Panc1 (cell line): ENCODE data around the gene DNM3. TPM values are rescaled to one million over a fixed set of nuclear protein-coding genes. Genes with fewer than 3 reads are reported as not detected.

Source experiments
- ATAC-seq: fragments of 200-7000 bp; cut with Tn5 transposase; 2 replicates; pipeline ENCODE4 v1.9.1; 2020; ENCODE audit warnings: mild to moderate bottlenecking, moderate library complexity
- BruUV-seq: library from RNA; stranded (reverse); fragments of 400-500 nt; replicated peaks from 2 replicates; lab custom pipeline; 2021; lab: Mats Ljungman, UMichigan
- CTCF ChIA-PET: fragments of 300-600 bp; sonication (Branson Sonifier 250); formaldehyde crosslinking; loops from one replicate; lab custom pipeline; 2022; ENCODE audit warnings: antibody characterized with exemption; lab: Charles Lee
- POLR2A ChIA-PET: fragments of 300-600 bp; sonication (Branson Sonifier 250); formaldehyde crosslinking; loops from one replicate; lab custom pipeline; 2022; ENCODE audit warnings: antibody characterized with exemption; lab: Charles Lee
- DNase-seq: peaks from one replicate; pipeline ENCODE4 v3.0.0-alpha.2; 2010; ENCODE audit warnings: low read depth, low spot score
- H3K27ac ChIP-seq: 2 replicates; pipeline ENCODE4 v1.5.1; 2011; ENCODE audit warnings: mild to moderate bottlenecking, low read length, inconsistent platforms
- H3K27me3 ChIP-seq: fragments of 200-500 bp; sonication (Bioruptor generic); 2 replicates; pipeline ENCODE4 v1.6.0; 2014; ENCODE audit warnings: low read length, inconsistent platforms; ENCODE audit not compliant: control insufficient read depth, insufficient read depth
- H3K36me3 ChIP-seq: fragments of 200-500 bp; sonication (Bioruptor generic); 2 replicates; pipeline ENCODE4 v1.5.1; 2014; ENCODE audit warnings: inconsistent platforms, mild to moderate bottlenecking, low read length, moderate library complexity; ENCODE audit not compliant: control insufficient read depth, insufficient read depth
- H3K4me1 ChIP-seq: 2 replicates; pipeline ENCODE4 v1.5.1; 2011; ENCODE audit warnings: inconsistent platforms, mild to moderate bottlenecking, low read length, moderate library complexity; ENCODE audit not compliant: control insufficient read depth, insufficient read depth
- H3K4me3 ChIP-seq, 2 experiments: 2 replicates each; pipeline ENCODE4 v1.5.1; 2011 to 2012; ENCODE audit warnings: low read depth in 2 of 2, low read length in 2 of 2, mild to moderate bottlenecking in 2 of 2, inconsistent platforms in 1 of 2, moderate library complexity in 1 of 2
- H3K9me3 ChIP-seq: fragments of 200-500 bp; sonication (Bioruptor generic); 2 replicates; pipeline ENCODE4 v1.5.1; 2014; ENCODE audit warnings: low read depth, mild to moderate bottlenecking, inconsistent platforms, low read length, moderate library complexity; ENCODE audit not compliant: control insufficient read depth, insufficient read depth
- POLR2AphosphoS5 ChIP-seq: IDR thresholded peaks from 2 replicates; pipeline ENCODE4 v1.6.1; 2012; ENCODE audit warnings: mild to moderate bottlenecking, low read depth, low read length, moderate library complexity
- SIN3A ChIP-seq: IDR thresholded peaks from 2 replicates; pipeline ENCODE4 v1.6.1; 2012; ENCODE audit warnings: low read depth, mild to moderate bottlenecking, low read length, moderate library complexity, borderline replicate concordance; ENCODE audit not compliant: insufficient read depth
- TCF7L2 ChIP-seq: IDR thresholded peaks from 2 replicates; pipeline ENCODE4 v1.6.1; 2011; ENCODE audit warnings: mild to moderate bottlenecking, low read depth, low read length, inconsistent platforms
- in situ Hi-C: cut with HindIII; loops from 2 replicates; pipeline ENCODE4 v1.10.0; 2016; ENCODE audit warnings: low sequenced_read_pairs, low pct_unique_long_range_greater_than_20kb
- intact Hi-C: fragments of 100-400 bp; cut with micrococcal nuclease; formaldehyde crosslinking; loops from one replicate; pipeline ENCODE4 v1.10.0; 2022; ENCODE audit not compliant: unreplicated experiment
- total RNA-seq: library from RNA; stranded (reverse); gene quantifications from one replicate; pipeline ENCODE4 v1.2.1, GENCODE V29; 2021; ENCODE audit not compliant: unreplicated experiment
- TF ChIP-seq, protein P1 (sequence below): fragments of 450-650 bp; IDR thresholded peaks from 2 replicates; pipeline ENCODE4 v1.5.1; 2017; ENCODE audit warnings: mild to moderate bottlenecking
- TF ChIP-seq, protein P2 (sequence below), 2 experiments: IDR thresholded peaks; 2 replicates each; pipeline ENCODE4 v1.6.1; 2011 to 2012; ENCODE audit warnings: low read depth in 2 of 2, control low read depth in 1 of 2, low read length in 1 of 2, mild to moderate bottlenecking in 1 of 2, moderate library complexity in 1 of 2; ENCODE audit not compliant: insufficient read depth in 1 of 2

Gene DNM3
- total RNA-seq, 1 experiment from 2014 or later: 0.46 TPM

DNA sequence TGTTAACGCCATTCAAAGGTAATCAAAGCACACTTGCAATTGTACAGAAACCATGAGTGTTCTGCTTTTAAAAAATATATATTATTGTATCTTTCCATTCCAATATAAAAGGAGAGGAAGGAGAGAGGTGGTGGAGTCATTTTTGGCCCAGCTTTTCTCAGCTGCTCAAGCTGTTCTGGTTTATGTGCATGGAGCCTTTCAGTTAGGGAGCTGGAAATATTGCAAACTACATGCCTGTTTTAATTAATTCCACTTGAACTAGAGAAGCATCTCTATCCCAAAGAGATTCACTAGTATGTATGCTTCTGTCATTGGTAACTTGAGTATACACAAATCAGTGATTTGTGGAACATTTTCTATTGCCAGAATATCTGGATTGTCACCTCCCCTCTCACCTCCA is 550.7 kb downstream of the DNM3 start:
- BruUV-seq: no TSS peak
- in situ Hi-C loops: no loop called here
- peaks cover 11% of the 10 kb centered on the region for H3K4me1 ChIP-seq
- no peaks in the 10 kb centered on the region for H3K27me3 ChIP-seq
- ATAC-seq: no peak
- ChIA-PET POLR2A (no interaction called here), CTCF (no interaction called here)
- H3K9me3 ChIP-seq: peaks cover 2% of the 10 kb centered on the region; the same call in 1 of the 2 replicates
- no peak overlapping the region for H3K4me3 ChIP-seq
- H3K36me3 ChIP-seq: no peaks in the 10 kb centered on the region
- no peak for TF ChIP-seq SIN3A
- no peak for TF ChIP-seq TCF7L2
- TF ChIP-seq, protein P1, sequence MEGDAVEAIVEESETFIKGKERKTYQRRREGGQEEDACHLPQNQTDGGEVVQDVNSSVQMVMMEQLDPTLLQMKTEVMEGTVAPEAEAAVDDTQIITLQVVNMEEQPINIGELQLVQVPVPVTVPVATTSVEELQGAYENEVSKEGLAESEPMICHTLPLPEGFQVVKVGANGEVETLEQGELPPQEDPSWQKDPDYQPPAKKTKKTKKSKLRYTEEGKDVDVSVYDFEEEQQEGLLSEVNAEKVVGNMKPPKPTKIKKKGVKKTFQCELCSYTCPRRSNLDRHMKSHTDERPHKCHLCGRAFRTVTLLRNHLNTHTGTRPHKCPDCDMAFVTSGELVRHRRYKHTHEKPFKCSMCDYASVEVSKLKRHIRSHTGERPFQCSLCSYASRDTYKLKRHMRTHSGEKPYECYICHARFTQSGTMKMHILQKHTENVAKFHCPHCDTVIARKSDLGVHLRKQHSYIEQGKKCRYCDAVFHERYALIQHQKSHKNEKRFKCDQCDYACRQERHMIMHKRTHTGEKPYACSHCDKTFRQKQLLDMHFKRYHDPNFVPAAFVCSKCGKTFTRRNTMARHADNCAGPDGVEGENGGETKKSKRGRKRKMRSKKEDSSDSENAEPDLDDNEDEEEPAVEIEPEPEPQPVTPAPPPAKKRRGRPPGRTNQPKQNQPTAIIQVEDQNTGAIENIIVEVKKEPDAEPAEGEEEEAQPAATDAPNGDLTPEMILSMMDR: no peak
- TF ChIP-seq, protein P2, sequence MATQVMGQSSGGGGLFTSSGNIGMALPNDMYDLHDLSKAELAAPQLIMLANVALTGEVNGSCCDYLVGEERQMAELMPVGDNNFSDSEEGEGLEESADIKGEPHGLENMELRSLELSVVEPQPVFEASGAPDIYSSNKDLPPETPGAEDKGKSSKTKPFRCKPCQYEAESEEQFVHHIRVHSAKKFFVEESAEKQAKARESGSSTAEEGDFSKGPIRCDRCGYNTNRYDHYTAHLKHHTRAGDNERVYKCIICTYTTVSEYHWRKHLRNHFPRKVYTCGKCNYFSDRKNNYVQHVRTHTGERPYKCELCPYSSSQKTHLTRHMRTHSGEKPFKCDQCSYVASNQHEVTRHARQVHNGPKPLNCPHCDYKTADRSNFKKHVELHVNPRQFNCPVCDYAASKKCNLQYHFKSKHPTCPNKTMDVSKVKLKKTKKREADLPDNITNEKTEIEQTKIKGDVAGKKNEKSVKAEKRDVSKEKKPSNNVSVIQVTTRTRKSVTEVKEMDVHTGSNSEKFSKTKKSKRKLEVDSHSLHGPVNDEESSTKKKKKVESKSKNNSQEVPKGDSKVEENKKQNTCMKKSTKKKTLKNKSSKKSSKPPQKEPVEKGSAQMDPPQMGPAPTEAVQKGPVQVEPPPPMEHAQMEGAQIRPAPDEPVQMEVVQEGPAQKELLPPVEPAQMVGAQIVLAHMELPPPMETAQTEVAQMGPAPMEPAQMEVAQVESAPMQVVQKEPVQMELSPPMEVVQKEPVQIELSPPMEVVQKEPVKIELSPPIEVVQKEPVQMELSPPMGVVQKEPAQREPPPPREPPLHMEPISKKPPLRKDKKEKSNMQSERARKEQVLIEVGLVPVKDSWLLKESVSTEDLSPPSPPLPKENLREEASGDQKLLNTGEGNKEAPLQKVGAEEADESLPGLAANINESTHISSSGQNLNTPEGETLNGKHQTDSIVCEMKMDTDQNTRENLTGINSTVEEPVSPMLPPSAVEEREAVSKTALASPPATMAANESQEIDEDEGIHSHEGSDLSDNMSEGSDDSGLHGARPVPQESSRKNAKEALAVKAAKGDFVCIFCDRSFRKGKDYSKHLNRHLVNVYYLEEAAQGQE (IDR thresholded peaks at IDR 0.05; ENCODE audit: insufficient read depth in 1 of 2, low read depth in 2 of 2, low read length in 1 of 2): no peak
- no peak for TF ChIP-seq POLR2AphosphoS5
- H3K27ac ChIP-seq: peak overlapping the region; percentile 100
- DNase-seq: no peak
- intact Hi-C loops: no loop called here

DNA sequence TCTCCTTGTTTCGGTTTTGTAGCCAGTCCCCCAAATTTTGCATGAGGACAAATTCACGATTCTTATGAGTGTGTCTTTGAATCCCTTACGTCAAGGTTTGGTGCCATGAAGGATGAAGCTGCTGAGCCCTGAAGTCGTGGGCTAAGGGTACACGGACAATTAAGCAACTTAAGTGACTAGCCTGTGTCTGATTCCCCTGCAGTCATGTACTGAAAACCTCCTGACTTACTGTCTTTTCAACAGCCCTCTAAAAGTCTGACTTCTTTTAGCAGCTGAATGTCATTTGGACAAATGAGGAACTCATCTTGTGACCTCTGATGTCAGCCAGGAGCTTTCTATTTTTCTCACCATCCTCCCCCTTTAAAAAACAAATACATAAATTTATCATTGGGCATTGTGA is 552.1 kb downstream of the DNM3 start:
- in situ Hi-C loops (no loop called here), intact Hi-C loops (no loop called here)
- ChIA-PET CTCF (no interaction called here), POLR2A (interaction anchor here (0.7 kb wide), 2 partner anchors 260 to 1221 kb away, joined by 3 read pairs; no protein-coding TSS in a partner anchor)
- TF ChIP-seq, protein P1: no peak
- TF ChIP-seq, protein P2 (IDR thresholded peaks at IDR 0.05; ENCODE audit: insufficient read depth in 1 of 2, low read depth in 2 of 2, low read length in 1 of 2): no peak
- TF ChIP-seq SIN3A (no peak), TCF7L2 (no peak), POLR2AphosphoS5 (no peak)
- no peak for ATAC-seq
- Histone ChIP-seq H3K36me3 (no peaks in the 10 kb centered on the region), H3K4me3 (no peak overlapping the region), H3K27me3 (no peaks in the 10 kb centered on the region), H3K4me1 (peaks cover 11% of the 10 kb centered on the region), H3K27ac (peak overlapping the region; percentile 100; the same call in 1 of the 2 replicates), H3K9me3 (peaks cover 15% of the 10 kb centered on the region; the same call in 1 of the 2 replicates)
- no peak for DNase-seq
- no TSS peak for BruUV-seq
